Panc1 (cell line): ENCODE results near the gene CDH6. TPM values are rescaled to one million over a fixed set of nuclear protein-coding genes. Genes with fewer than 3 reads are reported as not detected.

ENCODE experiments used
- ATAC-seq: fragments of 200-7000 bp; cut with Tn5 transposase; 2 replicates; pipeline ENCODE4 v1.9.1; 2020; ENCODE audit warnings: mild to moderate bottlenecking, moderate library complexity
- BruUV-seq: library from RNA; stranded (reverse); fragments of 400-500 nt; replicated peaks from 2 replicates; lab custom pipeline; 2021; lab: Mats Ljungman, UMichigan
- CTCF ChIA-PET: fragments of 300-600 bp; sonication (Branson Sonifier 250); formaldehyde crosslinking; loops from one replicate; lab custom pipeline; 2022; ENCODE audit warnings: antibody characterized with exemption; lab: Charles Lee
- POLR2A ChIA-PET: fragments of 300-600 bp; sonication (Branson Sonifier 250); formaldehyde crosslinking; loops from one replicate; lab custom pipeline; 2022; ENCODE audit warnings: antibody characterized with exemption; lab: Charles Lee
- DNase-seq: peaks from one replicate; pipeline ENCODE4 v3.0.0-alpha.2; 2010; ENCODE audit warnings: low read depth, low spot score
- H3K27ac ChIP-seq: 2 replicates; pipeline ENCODE4 v1.5.1; 2011; ENCODE audit warnings: mild to moderate bottlenecking, low read length, inconsistent platforms
- H3K27me3 ChIP-seq: fragments of 200-500 bp; sonication (Bioruptor generic); 2 replicates; pipeline ENCODE4 v1.6.0; 2014; ENCODE audit warnings: low read length, inconsistent platforms; ENCODE audit not compliant: control insufficient read depth, insufficient read depth
- H3K36me3 ChIP-seq: fragments of 200-500 bp; sonication (Bioruptor generic); 2 replicates; pipeline ENCODE4 v1.5.1; 2014; ENCODE audit warnings: inconsistent platforms, mild to moderate bottlenecking, low read length, moderate library complexity; ENCODE audit not compliant: control insufficient read depth, insufficient read depth
- H3K4me1 ChIP-seq: 2 replicates; pipeline ENCODE4 v1.5.1; 2011; ENCODE audit warnings: inconsistent platforms, mild to moderate bottlenecking, low read length, moderate library complexity; ENCODE audit not compliant: control insufficient read depth, insufficient read depth
- H3K4me3 ChIP-seq, 2 experiments: 2 replicates each; pipeline ENCODE4 v1.5.1; 2011 to 2012; ENCODE audit warnings: low read depth in 2 of 2, low read length in 2 of 2, mild to moderate bottlenecking in 2 of 2, inconsistent platforms in 1 of 2, moderate library complexity in 1 of 2
- H3K9me3 ChIP-seq: fragments of 200-500 bp; sonication (Bioruptor generic); 2 replicates; pipeline ENCODE4 v1.5.1; 2014; ENCODE audit warnings: low read depth, mild to moderate bottlenecking, inconsistent platforms, low read length, moderate library complexity; ENCODE audit not compliant: control insufficient read depth, insufficient read depth
- POLR2AphosphoS5 ChIP-seq: IDR thresholded peaks from 2 replicates; pipeline ENCODE4 v1.6.1; 2012; ENCODE audit warnings: mild to moderate bottlenecking, low read depth, low read length, moderate library complexity
- SIN3A ChIP-seq: IDR thresholded peaks from 2 replicates; pipeline ENCODE4 v1.6.1; 2012; ENCODE audit warnings: low read depth, mild to moderate bottlenecking, low read length, moderate library complexity, borderline replicate concordance; ENCODE audit not compliant: insufficient read depth
- TCF7L2 ChIP-seq: IDR thresholded peaks from 2 replicates; pipeline ENCODE4 v1.6.1; 2011; ENCODE audit warnings: mild to moderate bottlenecking, low read depth, low read length, inconsistent platforms
- in situ Hi-C: cut with HindIII; loops from 2 replicates; pipeline ENCODE4 v1.10.0; 2016; ENCODE audit warnings: low sequenced_read_pairs, low pct_unique_long_range_greater_than_20kb
- intact Hi-C: fragments of 100-400 bp; cut with micrococcal nuclease; formaldehyde crosslinking; loops from one replicate; pipeline ENCODE4 v1.10.0; 2022; ENCODE audit not compliant: unreplicated experiment
- total RNA-seq: library from RNA; stranded (reverse); gene quantifications from one replicate; pipeline ENCODE4 v1.2.1, GENCODE V29; 2021; ENCODE audit not compliant: unreplicated experiment
- TF ChIP-seq, protein P1 (sequence below), 2 experiments: IDR thresholded peaks; 2 replicates each; pipeline ENCODE4 v1.6.1; 2011 to 2012; ENCODE audit warnings: low read depth in 2 of 2, control low read depth in 1 of 2, low read length in 1 of 2, mild to moderate bottlenecking in 1 of 2, moderate library complexity in 1 of 2; ENCODE audit not compliant: insufficient read depth in 1 of 2
- TF ChIP-seq, protein P2 (sequence below): fragments of 450-650 bp; IDR thresholded peaks from 2 replicates; pipeline ENCODE4 v1.5.1; 2017; ENCODE audit warnings: mild to moderate bottlenecking

Gene CDH6
- total RNA-seq, 1 experiment from 2014 or later = 0.36 TPM

DNA sequence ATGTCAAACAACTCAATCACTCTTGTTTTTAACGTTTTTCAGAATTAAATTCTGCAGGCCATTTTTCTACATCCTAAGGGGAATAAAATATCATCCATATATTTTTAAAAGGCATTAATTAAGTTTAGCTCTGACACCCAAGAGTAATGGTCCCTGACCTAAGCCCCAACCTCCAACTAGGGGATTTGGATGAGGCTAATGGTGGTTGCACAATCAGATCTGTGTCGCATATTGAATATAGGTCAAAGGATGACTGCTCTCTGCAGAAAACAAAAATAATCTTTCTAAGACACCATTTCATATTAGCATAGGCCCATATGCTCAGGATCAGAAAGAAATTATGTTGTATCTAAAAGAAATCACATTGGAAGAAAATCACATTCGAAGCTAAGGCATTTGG lies 20.7 kb downstream of the CDH6 start:
- DNase-seq (no peak), ATAC-seq (no peak)
- POLR2A ChIA-PET = no interaction called here
- Histone ChIP-seq H3K4me3 (no peak overlapping the region), H3K27ac (no peak overlapping the region), H3K36me3 (no peaks in the 10 kb centered on the region), H3K9me3 (no peaks in the 10 kb centered on the region), H3K4me1 (no peaks in the 10 kb centered on the region), H3K27me3 (no peaks in the 10 kb centered on the region; the same call in 1 of the 2 replicates)
- BruUV-seq = no TSS peak
- CTCF ChIA-PET = interaction anchor here (0.7 kb wide), 1 partner anchor 18 kb away, joined by 3 read pairs; no protein-coding TSS in a partner anchor
- in situ Hi-C loops = no loop called here
- TF ChIP-seq, protein P1, sequence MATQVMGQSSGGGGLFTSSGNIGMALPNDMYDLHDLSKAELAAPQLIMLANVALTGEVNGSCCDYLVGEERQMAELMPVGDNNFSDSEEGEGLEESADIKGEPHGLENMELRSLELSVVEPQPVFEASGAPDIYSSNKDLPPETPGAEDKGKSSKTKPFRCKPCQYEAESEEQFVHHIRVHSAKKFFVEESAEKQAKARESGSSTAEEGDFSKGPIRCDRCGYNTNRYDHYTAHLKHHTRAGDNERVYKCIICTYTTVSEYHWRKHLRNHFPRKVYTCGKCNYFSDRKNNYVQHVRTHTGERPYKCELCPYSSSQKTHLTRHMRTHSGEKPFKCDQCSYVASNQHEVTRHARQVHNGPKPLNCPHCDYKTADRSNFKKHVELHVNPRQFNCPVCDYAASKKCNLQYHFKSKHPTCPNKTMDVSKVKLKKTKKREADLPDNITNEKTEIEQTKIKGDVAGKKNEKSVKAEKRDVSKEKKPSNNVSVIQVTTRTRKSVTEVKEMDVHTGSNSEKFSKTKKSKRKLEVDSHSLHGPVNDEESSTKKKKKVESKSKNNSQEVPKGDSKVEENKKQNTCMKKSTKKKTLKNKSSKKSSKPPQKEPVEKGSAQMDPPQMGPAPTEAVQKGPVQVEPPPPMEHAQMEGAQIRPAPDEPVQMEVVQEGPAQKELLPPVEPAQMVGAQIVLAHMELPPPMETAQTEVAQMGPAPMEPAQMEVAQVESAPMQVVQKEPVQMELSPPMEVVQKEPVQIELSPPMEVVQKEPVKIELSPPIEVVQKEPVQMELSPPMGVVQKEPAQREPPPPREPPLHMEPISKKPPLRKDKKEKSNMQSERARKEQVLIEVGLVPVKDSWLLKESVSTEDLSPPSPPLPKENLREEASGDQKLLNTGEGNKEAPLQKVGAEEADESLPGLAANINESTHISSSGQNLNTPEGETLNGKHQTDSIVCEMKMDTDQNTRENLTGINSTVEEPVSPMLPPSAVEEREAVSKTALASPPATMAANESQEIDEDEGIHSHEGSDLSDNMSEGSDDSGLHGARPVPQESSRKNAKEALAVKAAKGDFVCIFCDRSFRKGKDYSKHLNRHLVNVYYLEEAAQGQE (IDR thresholded peaks at IDR 0.05; ENCODE audit: insufficient read depth in 1 of 2, low read depth in 2 of 2, low read length in 1 of 2) = no peak
- TF ChIP-seq POLR2AphosphoS5 (no peak), SIN3A (no peak), TCF7L2 (no peak)
- TF ChIP-seq, protein P2, sequence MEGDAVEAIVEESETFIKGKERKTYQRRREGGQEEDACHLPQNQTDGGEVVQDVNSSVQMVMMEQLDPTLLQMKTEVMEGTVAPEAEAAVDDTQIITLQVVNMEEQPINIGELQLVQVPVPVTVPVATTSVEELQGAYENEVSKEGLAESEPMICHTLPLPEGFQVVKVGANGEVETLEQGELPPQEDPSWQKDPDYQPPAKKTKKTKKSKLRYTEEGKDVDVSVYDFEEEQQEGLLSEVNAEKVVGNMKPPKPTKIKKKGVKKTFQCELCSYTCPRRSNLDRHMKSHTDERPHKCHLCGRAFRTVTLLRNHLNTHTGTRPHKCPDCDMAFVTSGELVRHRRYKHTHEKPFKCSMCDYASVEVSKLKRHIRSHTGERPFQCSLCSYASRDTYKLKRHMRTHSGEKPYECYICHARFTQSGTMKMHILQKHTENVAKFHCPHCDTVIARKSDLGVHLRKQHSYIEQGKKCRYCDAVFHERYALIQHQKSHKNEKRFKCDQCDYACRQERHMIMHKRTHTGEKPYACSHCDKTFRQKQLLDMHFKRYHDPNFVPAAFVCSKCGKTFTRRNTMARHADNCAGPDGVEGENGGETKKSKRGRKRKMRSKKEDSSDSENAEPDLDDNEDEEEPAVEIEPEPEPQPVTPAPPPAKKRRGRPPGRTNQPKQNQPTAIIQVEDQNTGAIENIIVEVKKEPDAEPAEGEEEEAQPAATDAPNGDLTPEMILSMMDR = no peak
- intact Hi-C loops = no loop called here

DNA sequence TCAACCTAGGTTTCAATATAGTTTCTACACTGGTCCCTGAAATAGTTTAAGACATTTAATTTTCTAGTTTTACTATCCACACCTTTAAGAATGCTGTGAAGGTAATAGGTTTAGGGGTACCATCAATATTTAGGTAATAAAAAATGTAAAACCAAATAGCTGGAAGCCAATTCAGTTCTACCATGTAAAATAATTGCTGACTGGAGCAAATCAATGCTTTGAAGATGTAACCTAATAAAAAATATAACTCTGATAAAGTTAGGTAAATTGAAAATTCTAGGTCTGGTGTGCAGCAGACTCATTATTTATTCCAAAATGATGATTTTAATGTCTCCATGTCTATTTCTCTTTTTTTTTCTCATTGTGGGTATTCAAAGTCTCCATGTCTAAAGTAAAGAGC lies 21.8 kb downstream of the CDH6 start:
- no peaks in the 10 kb centered on the region for H3K9me3 ChIP-seq
- CTCF ChIA-PET = interaction anchor here (0.5 kb wide), 1 partner anchor 20 kb away, joined by 6 read pairs; no protein-coding TSS in a partner anchor
- H3K36me3 ChIP-seq = no peaks in the 10 kb centered on the region
- H3K4me3 ChIP-seq = no peak overlapping the region
- in situ Hi-C loops (no loop called here), intact Hi-C loops (no loop called here)
- POLR2A ChIA-PET = no interaction called here
- TF ChIP-seq, protein P1 (IDR thresholded peaks at IDR 0.05; ENCODE audit: insufficient read depth in 1 of 2, low read depth in 2 of 2, low read length in 1 of 2) = no peak
- TF ChIP-seq SIN3A (no peak), POLR2AphosphoS5 (no peak), TCF7L2 (no peak)
- TF ChIP-seq, protein P2 = no peak
- no peaks in the 10 kb centered on the region for H3K27me3 ChIP-seq
- no peak overlapping the region for H3K27ac ChIP-seq
- ATAC-seq (no peak), DNase-seq (no peak)
- H3K4me1 ChIP-seq = no peaks in the 10 kb centered on the region
- BruUV-seq = no TSS peak
